Subcutaneous adipose tissue (tissue), 4 donors: Measurements from ENCODE around the gene CAPN5. TPM values are rescaled to one million over a fixed set of nuclear protein-coding genes. Genes with fewer than 3 reads are reported as not detected.

Source experiments
- CTCF ChIP-seq: fragments of 450-650 bp; IDR thresholded peaks from one replicate; pipeline ENCODE4 v1.5.1; 2016; ENCODE audit warnings: low read depth, mild to moderate bottlenecking, control low read depth, antibody characterized with exemption, moderate library complexity
- total RNA-seq, 4 donors: library from RNA; depleted of rRNA; stranded (reverse); fragments of >200 nt; gene quantifications; one replicate each; pipeline ENCODE4 v1.1.0, GENCODE V29; 2016

Gene CAPN5
- total RNA-seq, 4 donors from 2014 or later, result 2.4 to 10.5 (median 3.3) TPM

- TF ChIP-seq CTCF, result no peak
Observed at GRCh38 chr11:77096591-77097019, 29.8 kb downstream of the CAPN5 start.

GRCh38 chr11:77100166-77101042 lies 33.6 kb downstream of the CAPN5 start:
- TF ChIP-seq CTCF, result no peak

GRCh38 chr11:77101043-77101537 lies 34.3 kb downstream of the CAPN5 start:
- TF ChIP-seq CTCF, result no peak

GRCh38 chr11:77102246-77103210 lies 35.8 kb downstream of the CAPN5 start, which contains the start of gene OMP:
OMP (plus strand) TSS chr11:77102840; CDS start chr11:77102840, 0 bp downstream.
- TF ChIP-seq CTCF, result no peak

GRCh38 chr11:77103319-77103718 lies 36.5 kb downstream of the CAPN5 start:
- no peak for TF ChIP-seq CTCF

- TF ChIP-seq CTCF, result no peak
Observed at GRCh38 chr11:77104727-77105126, 38.0 kb downstream of the CAPN5 start.

GRCh38 chr11:77106321-77106720 lies 39.5 kb downstream of the CAPN5 start:
- TF ChIP-seq CTCF, result no peak
